GM23338 (cell line): ENCODE data around the gene WDR27. TPM values are rescaled to one million over a fixed set of nuclear protein-coding genes. Genes with fewer than 3 reads are reported as not detected.

Experiments used
- ATAC-seq: fragments of 200-7000 bp; cut with Tn5 transposase; 3 replicates; pipeline ENCODE4 v1.9.1; 2020
- DNase-seq: peaks from one replicate; pipeline ENCODE4 v3.0.0-alpha.2; 2015; ENCODE audit warnings: low spot score
- H2AFZ ChIP-seq: fragments of 200-600 bp; sonication (generic); 2 replicates; pipeline ENCODE4 v1.8.0; 2016; ENCODE audit warnings: antibody characterized with exemption, mild to moderate bottlenecking, moderate library complexity
- H3F3A ChIP-seq: fragments of 200-600 bp; sonication (generic); replicated peaks from 2 replicates; pipeline ENCODE4 v1.8.0; 2017; ENCODE audit warnings: antibody characterized with exemption, mixed run types, low read depth
- H3K27ac ChIP-seq: fragments of 200-600 bp; sonication (generic); 2 replicates; pipeline ENCODE4 v1.6.1; 2016; ENCODE audit warnings: low read depth
- H3K27me3 ChIP-seq: fragments of 200-600 bp; sonication (generic); 2 replicates; pipeline ENCODE4 v1.8.0; 2016; ENCODE audit warnings: mild to moderate bottlenecking, mixed run types, moderate library complexity; ENCODE audit not compliant: insufficient read depth
- H3K36me3 ChIP-seq: fragments of 200-600 bp; sonication (generic); 2 replicates; pipeline ENCODE4 v1.8.0; 2016; ENCODE audit warnings: mild to moderate bottlenecking; ENCODE audit not compliant: insufficient read depth
- H3K4me1 ChIP-seq: fragments of 200-600 bp; sonication (generic); 2 replicates; pipeline ENCODE4 v1.8.0; 2016; ENCODE audit warnings: mild to moderate bottlenecking, moderate library complexity; ENCODE audit not compliant: insufficient read depth
- H3K4me2 ChIP-seq: fragments of 200-600 bp; sonication (generic); 2 replicates; pipeline ENCODE4 v1.7.1; 2017; ENCODE audit warnings: mixed run types
- H3K4me3 ChIP-seq: fragments of 200-600 bp; sonication (generic); 2 replicates; pipeline ENCODE4 v1.6.1; 2016; ENCODE audit warnings: mixed run types
- H3K79me2 ChIP-seq: fragments of 200-600 bp; sonication (generic); replicated peaks from 2 replicates; pipeline ENCODE4 v1.8.0; 2017; ENCODE audit warnings: mild to moderate bottlenecking; ENCODE audit not compliant: insufficient read depth
- H3K9me2 ChIP-seq: fragments of 200-600 bp; sonication (generic); 2 replicates; pipeline ENCODE4 v1.8.0; 2017; ENCODE audit not compliant: insufficient read depth
- H4K20me1 ChIP-seq: fragments of 200-600 bp; sonication (generic); replicated peaks from 2 replicates; pipeline ENCODE4 v1.8.0; 2017; ENCODE audit warnings: mild to moderate bottlenecking; ENCODE audit not compliant: insufficient read depth
- H3K27ac Mint-ChIP-seq: 2 replicates; pipeline ENCODE4 v1.8.0; 2020; ENCODE audit warnings: inconsistent platforms, mild to moderate bottlenecking, moderate library complexity, mixed read lengths
- H3K27me3 Mint-ChIP-seq: 3 replicates; pipeline ENCODE4 v1.8.0; 2022; ENCODE audit warnings: low read depth, mild to moderate bottlenecking, moderate library complexity, mixed read lengths, inconsistent platforms; ENCODE audit not compliant: insufficient read depth, poor library complexity
- H3K36me3 Mint-ChIP-seq: 3 replicates; pipeline ENCODE4 v1.8.0; 2021; ENCODE audit warnings: low read depth, mild to moderate bottlenecking, inconsistent platforms, moderate library complexity, mixed read lengths
- H3K4me1 Mint-ChIP-seq: 3 replicates; pipeline ENCODE4 v1.8.0; 2020; ENCODE audit warnings: mild to moderate bottlenecking, inconsistent platforms, mixed read lengths
- H3K4me3 Mint-ChIP-seq: 3 replicates; pipeline ENCODE4 v1.8.0; 2021; ENCODE audit warnings: moderate library complexity, mild to moderate bottlenecking, inconsistent platforms, mixed read lengths
- H3K9me3 Mint-ChIP-seq: 3 replicates; pipeline ENCODE4 v1.8.0; 2020; ENCODE audit warnings: moderate library complexity, mild to moderate bottlenecking, inconsistent platforms, mixed read lengths
- CREB1 ChIP-seq: fragments of 250-450 bp; sonication (Bioruptor Pico); IDR thresholded peaks from 2 replicates; pipeline ENCODE4 v1.5.0; 2020; ENCODE audit warnings: low read depth, mild to moderate bottlenecking, moderate library complexity
- EZH2phosphoT487 ChIP-seq: fragments of 200-600 bp; sonication (generic); IDR thresholded peaks from one replicate; pipeline ENCODE4 v1.8.1; 2018; ENCODE audit warnings: antibody characterized with exemption; ENCODE audit not compliant: unreplicated experiment
- JUNB ChIP-seq: IDR thresholded peaks from one replicate; pipeline ENCODE4 v1.6.1; 2016; ENCODE audit warnings: antibody characterized with exemption; ENCODE audit not compliant: unreplicated experiment
- NANOG ChIP-seq: IDR thresholded peaks from 2 replicates; pipeline ENCODE4 v1.6.1; 2016; ENCODE audit warnings: antibody characterized with exemption, borderline replicate concordance
- polyA plus RNA-seq: library from polyadenylated mRNA; unstranded; fragments of >200 nt; fragmentation: Nextera tagmentation; extraction: Ambion mirVana; gene quantifications from 2 replicates; pipeline ENCODE4 v1.2.1, GENCODE V29; 2016
- total RNA-seq: library from RNA; depleted of rRNA; stranded (reverse); fragments of >200 nt; shearing (Covaris generic); gene quantifications from 2 replicates; pipeline ENCODE4 v1.2.3, GENCODE V29; 2014
- TF ChIP-seq, protein P1 (sequence below): fragments of 250-450 bp; sonication (Bioruptor Pico); IDR thresholded peaks from 2 replicates; pipeline ENCODE4 v1.5.0; 2020; ENCODE audit warnings: mild to moderate bottlenecking, moderate library complexity

Gene WDR27
- total and polyA plus RNA-seq, 2 experiments from 2014 or later: 55.3 to 80.4 TPM

DNA sequence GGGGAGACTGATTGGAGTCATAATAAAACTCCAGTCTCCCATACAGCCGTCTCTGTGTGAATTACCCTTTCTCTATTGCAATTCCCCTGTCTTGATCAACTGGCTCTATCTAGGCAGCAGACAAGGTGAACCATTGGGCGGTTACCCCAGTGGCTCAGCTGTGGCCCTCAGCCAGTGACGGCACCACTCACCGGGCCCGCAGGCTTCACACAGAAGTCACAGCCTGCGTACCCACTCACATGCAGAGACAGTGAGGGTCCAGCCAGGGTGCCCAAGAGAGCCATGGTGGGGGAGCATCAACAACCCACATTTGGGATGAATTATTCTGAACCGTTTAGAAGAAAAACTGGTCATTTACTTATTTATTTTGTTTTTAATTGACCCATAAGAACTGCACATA is 78.5 kb downstream of the WDR27 start:
- H3K4me1 ChIP-seq: peaks cover 36% of the 10 kb centered on the region
- no peak overlapping the region for H3K27ac ChIP-seq
- H3K36me3 ChIP-seq: no peaks in the 10 kb centered on the region
- no peak overlapping the region for H2AFZ ChIP-seq
- 0 out of 2 replicates have a peak overlapping the region, but pooled peaks have one; percentile 27 for H3K4me2 ChIP-seq
- ATAC-seq: no peak
- peaks cover 12% of the 10 kb centered on the region for H3F3A ChIP-seq
- Mint-ChIP-seq H3K36me3 (peaks cover 42% of the 10 kb centered on the region), H3K27ac (peak overlapping the region; percentile 33; the same call in 1 of the 2 replicates), H3K4me1 (peaks cover 55% of the 10 kb centered on the region), H3K4me3 (no peak overlapping the region), H3K9me3 (no peaks in the 10 kb centered on the region; the same call in 2 of the 3 replicates), H3K27me3 (peaks cover 15% of the 10 kb centered on the region)
- no peak overlapping the region for H3K4me3 ChIP-seq
- H4K20me1 ChIP-seq: 0 out of 2 replicates have a peak, but pooled peaks cover 1% of the 10 kb centered on the region
- no peaks in the 10 kb centered on the region for H3K79me2 ChIP-seq
- DNase-seq: no peak
- no peaks in the 10 kb centered on the region for H3K27me3 ChIP-seq
- H3K9me2 ChIP-seq: no peaks in the 10 kb centered on the region
- TF ChIP-seq NANOG: no peak
- TF ChIP-seq JUNB: no peak
- no peak for TF ChIP-seq EZH2phosphoT487
- TF ChIP-seq, protein P1, sequence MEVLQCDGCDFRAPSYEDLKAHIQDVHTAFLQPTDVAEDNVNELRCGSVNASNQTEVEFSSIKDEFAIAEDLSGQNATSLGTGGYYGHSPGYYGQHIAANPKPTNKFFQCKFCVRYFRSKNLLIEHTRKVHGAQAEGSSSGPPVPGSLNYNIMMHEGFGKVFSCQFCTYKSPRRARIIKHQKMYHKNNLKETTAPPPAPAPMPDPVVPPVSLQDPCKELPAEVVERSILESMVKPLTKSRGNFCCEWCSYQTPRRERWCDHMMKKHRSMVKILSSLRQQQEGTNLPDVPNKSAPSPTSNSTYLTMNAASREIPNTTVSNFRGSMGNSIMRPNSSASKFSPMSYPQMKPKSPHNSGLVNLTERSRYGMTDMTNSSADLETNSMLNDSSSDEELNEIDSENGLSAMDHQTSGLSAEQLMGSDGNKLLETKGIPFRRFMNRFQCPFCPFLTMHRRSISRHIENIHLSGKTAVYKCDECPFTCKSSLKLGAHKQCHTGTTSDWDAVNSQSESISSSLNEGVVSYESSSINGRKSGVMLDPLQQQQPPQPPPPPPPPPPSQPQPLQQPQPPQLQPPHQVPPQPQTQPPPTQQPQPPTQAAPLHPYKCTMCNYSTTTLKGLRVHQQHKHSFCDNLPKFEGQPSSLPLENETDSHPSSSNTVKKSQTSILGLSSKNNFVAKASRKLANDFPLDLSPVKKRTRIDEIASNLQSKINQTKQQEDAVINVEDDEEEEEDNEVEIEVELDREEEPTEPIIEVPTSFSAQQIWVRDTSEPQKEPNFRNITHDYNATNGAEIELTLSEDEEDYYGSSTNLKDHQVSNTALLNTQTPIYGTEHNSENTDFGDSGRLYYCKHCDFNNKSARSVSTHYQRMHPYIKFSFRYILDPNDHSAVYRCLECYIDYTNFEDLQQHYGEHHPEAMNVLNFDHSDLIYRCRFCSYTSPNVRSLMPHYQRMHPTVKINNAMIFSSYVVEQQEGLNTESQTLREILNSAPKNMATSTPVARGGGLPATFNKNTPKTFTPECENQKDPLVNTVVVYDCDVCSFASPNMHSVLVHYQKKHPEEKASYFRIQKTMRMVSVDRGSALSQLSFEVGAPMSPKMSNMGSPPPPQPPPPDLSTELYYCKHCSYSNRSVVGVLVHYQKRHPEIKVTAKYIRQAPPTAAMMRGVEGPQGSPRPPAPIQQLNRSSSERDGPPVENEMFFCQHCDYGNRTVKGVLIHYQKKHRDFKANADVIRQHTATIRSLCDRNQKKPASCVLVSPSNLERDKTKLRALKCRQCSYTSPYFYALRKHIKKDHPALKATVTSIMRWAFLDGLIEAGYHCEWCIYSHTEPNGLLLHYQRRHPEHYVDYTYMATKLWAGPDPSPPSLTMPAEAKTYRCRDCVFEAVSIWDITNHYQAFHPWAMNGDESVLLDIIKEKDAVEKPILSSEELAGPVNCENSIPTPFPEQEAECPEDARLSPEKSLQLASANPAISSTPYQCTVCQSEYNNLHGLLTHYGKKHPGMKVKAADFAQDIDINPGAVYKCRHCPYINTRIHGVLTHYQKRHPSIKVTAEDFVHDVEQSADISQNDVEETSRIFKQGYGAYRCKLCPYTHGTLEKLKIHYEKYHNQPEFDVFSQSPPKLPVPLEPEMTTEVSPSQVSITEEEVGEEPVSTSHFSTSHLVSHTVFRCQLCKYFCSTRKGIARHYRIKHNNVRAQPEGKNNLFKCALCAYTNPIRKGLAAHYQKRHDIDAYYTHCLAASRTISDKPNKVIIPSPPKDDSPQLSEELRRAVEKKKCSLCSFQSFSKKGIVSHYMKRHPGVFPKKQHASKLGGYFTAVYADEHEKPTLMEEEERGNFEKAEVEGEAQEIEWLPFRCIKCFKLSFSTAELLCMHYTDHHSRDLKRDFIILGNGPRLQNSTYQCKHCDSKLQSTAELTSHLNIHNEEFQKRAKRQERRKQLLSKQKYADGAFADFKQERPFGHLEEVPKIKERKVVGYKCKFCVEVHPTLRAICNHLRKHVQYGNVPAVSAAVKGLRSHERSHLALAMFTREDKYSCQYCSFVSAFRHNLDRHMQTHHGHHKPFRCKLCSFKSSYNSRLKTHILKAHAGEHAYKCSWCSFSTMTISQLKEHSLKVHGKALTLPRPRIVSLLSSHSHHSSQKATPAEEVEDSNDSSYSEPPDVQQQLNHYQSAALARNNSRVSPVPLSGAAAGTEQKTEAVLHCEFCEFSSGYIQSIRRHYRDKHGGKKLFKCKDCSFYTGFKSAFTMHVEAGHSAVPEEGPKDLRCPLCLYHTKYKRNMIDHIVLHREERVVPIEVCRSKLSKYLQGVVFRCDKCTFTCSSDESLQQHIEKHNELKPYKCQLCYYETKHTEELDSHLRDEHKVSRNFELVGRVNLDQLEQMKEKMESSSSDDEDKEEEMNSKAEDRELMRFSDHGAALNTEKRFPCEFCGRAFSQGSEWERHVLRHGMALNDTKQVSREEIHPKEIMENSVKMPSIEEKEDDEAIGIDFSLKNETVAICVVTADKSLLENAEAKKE (CRISPR knock-in tag): no peak
- TF ChIP-seq CREB1 (CRISPR knock-in tag): no peak

DNA sequence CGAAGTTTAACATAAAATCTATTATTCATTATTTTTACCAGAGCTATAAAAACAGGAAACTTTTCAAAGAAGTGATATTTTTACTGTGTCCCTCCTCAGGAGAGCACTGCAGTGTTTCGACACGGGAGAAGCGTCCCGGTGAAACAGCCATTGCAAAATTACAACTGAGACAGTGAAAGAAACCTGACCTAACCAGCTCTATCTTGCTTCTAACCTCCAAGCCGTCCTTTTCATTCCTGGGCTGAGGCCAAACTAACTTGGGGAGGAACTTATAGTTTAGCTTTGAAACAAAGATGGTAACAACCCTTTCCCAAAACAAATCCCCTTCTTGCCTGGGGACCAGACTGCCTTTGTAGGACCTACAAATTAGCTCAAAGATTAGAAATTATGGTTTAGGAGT is 79.2 kb downstream of the WDR27 start:
- Histone ChIP-seq H2AFZ (no peak overlapping the region), H3K4me2 (no peak overlapping the region), H3K27me3 (no peaks in the 10 kb centered on the region), H3K4me3 (no peak overlapping the region), H3K27ac (peak overlapping the region; percentile 70; the same call in 1 of the 2 replicates), H3K36me3 (no peaks in the 10 kb centered on the region), H3K9me2 (no peaks in the 10 kb centered on the region), H3F3A (peaks cover 12% of the 10 kb centered on the region), H4K20me1 (no peaks in the 10 kb centered on the region), H3K4me1 (peaks cover 42% of the 10 kb centered on the region), H3K79me2 (no peaks in the 10 kb centered on the region)
- Mint-ChIP-seq H3K27ac (no peak overlapping the region), H3K27me3 (peaks cover 13% of the 10 kb centered on the region), H3K4me3 (no peak overlapping the region), H3K36me3 (peaks cover 40% of the 10 kb centered on the region), H3K9me3 (no peaks in the 10 kb centered on the region; the same call in 2 of the 3 replicates), H3K4me1 (peaks cover 49% of the 10 kb centered on the region)
- no peak for ATAC-seq
- DNase-seq: no peak
- TF ChIP-seq, protein P1 (CRISPR knock-in tag): no peak
- TF ChIP-seq NANOG (no peak), JUNB (no peak)
